ENCODE measurements around the gene THAP12. TPM values are rescaled to one million over a fixed set of nuclear protein-coding genes. Genes with fewer than 3 reads are reported as not detected.

THAP12 gene
- 10 to 100 TPM; 42.7 to 78.6 (median 45.5) TPM for total RNA-seq

DNA sequence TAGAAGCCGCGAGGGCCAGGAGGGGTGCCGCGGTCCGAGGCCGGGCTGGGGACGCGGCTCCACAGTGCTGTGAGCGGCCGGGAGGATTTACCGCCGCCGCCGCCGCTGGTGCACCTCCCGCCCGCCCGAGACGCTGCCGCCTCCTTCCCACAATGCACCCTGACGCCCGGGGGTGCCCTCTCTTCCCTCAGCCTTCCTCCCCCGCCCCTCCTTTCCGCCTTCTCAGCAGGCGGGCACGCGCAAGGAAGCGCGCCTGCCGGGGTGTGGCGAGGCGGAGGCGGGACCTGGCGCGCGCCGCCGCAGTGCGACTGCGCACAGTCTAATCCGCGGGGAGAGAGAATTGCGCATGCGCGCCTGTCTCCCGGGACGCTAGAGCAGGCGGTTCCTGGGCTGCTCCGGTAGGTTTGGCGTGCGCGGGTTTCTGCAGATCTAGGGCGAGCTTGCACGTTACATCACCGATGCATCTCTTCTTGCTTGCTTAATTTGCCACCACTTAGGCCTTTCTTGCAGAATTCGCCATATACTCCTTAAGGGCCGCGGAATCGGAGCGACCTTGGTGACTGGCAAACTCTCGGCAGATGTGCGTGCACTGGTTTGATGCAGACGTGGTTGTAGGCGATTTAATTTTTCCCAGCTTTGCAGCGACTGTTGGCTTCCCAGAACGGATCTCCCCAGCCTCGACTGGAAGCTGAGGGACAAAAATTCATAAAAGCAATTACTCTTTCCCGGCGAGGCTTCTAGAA lies at the start of gene THAP12, which contains the start of gene GVQW3:
Gene THAP12, minus strand, starts transcription at position 156 of the 743 bp plus-strand sequence. CDS start 296 bp downstream, outside the sequence.
Gene GVQW3, plus strand, starts transcription at position 347 of the 743 bp plus-strand sequence. CDS start 506 bp downstream, outside the sequence.
- TF ChIP-seq, protein P1, sequence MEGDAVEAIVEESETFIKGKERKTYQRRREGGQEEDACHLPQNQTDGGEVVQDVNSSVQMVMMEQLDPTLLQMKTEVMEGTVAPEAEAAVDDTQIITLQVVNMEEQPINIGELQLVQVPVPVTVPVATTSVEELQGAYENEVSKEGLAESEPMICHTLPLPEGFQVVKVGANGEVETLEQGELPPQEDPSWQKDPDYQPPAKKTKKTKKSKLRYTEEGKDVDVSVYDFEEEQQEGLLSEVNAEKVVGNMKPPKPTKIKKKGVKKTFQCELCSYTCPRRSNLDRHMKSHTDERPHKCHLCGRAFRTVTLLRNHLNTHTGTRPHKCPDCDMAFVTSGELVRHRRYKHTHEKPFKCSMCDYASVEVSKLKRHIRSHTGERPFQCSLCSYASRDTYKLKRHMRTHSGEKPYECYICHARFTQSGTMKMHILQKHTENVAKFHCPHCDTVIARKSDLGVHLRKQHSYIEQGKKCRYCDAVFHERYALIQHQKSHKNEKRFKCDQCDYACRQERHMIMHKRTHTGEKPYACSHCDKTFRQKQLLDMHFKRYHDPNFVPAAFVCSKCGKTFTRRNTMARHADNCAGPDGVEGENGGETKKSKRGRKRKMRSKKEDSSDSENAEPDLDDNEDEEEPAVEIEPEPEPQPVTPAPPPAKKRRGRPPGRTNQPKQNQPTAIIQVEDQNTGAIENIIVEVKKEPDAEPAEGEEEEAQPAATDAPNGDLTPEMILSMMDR (IDR thresholded peaks at IDR 0.05; ENCODE audit: low read depth): no peak

DNA sequence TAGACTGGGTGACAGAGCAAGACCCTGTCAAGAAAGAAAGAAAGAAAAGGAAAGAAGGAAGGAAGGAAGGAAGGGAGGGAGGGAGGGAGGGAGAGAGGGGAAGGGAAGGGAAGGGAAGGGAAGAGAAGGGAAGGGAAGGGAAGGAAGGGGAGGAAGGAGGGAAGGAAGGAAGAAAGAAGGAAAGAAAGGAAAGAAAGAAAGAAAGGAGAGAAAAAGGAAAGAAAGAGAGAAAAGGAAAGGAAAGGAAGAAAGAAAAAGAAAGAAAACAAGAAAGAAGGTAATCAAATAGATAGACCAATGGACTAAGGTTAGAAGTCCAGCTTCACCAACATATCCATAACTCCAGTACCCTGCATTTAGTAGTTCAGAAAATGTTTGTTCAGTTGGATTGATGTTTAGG lies 45.7 kb upstream of the THAP12 start:
- TF ChIP-seq, protein P1 (IDR thresholded peaks at IDR 0.05; ENCODE audit: low read depth): no peak

- TF ChIP-seq, protein P1 (IDR thresholded peaks at IDR 0.05; ENCODE audit: low read depth): no peak
Measured at GRCh38 chr11:76424891-76425290, 44.0 kb upstream of the THAP12 start.

DNA sequence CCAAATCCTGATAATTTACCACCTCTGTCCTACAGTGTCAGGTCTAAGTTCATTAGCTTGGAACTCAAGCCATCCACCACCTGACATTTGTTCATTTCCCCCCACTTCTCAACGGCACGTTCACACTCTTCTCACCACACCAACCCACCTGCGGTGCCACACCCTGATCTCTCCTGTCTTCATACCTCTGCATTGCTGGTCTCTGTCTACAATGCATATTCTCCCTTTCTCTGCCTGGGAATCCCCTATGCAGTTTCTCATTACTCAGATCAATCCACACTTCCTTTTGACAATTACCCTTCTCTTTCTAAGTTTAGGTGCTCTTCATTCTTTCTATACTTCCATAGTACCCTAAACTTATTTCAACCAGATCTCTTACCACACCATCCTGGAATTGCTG lies 43.4 kb upstream of the THAP12 start:
- TF ChIP-seq, protein P1 (IDR thresholded peaks at IDR 0.05; ENCODE audit: low read depth): no peak

GRCh38 chr11:76419896-76420295 lies 39.0 kb upstream of the THAP12 start:
- TF ChIP-seq, protein P1 (IDR thresholded peaks at IDR 0.05; ENCODE audit: low read depth): no peak

DNA sequence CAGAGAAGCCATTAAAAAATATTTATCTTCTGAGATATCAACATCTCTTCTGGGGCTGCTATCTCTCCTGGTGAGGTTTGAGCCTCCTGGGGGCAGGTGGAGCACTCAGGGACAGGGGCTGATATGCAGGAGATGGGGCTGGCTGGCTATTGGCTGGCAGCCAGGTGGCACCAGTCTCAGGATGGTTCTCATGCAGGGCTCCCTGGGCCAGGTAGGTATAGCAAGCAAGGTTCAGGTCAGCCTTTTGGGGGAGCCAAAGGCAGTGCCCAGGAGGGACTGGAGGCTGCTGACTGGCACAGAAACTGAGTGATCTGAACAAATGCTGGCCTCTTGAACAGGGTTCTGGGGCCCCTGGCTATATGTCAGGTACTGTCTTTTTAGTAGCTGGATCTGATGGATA lies 34.1 kb upstream of the THAP12 start:
- TF ChIP-seq, protein P1 (IDR thresholded peaks at IDR 0.05; ENCODE audit: low read depth): no peak

GRCh38 chr11:76410851-76411357 lies 30.0 kb upstream of the THAP12 start:
- TF ChIP-seq, protein P1 (IDR thresholded peaks at IDR 0.05; ENCODE audit: low read depth): no peak
